Measurements from ENCODE around the gene SLX4IP.
"Not testable (repeated sequence)": the region's sequence is repeated elsewhere in the genome, so short reads cannot be mapped to it uniquely, and the experiment has no call there.

SLX4IP gene

GRCh38 chr20:10585308-10585707 is 150.2 kb downstream of the SLX4IP start:
- H3K4me1 ChIP-seq (ENCODE audit: low read depth, poor library complexity, severe bottlenecking): no peaks in the 10 kb centered on the region
- no peaks in the 10 kb centered on the region for H3K27me3 ChIP-seq (ENCODE audit: insufficient read depth, low read depth)
- H3K79me2 ChIP-seq (ENCODE audit: insufficient read depth, low read depth): no peaks in the 10 kb centered on the region
- H3K36me3 ChIP-seq (ENCODE audit: insufficient read depth): no peaks in the 10 kb centered on the region
- no peak overlapping the region for H3K27ac ChIP-seq
- no peak overlapping the region for H3K4me3 ChIP-seq (IDR thresholded peaks at IDR 0.05; ENCODE audit: insufficient read depth, low read depth, low read length)
- no peaks in the 10 kb centered on the region for H4K20me1 ChIP-seq (ENCODE audit: insufficient read depth)
- no peak overlapping the region for H3K4me2 ChIP-seq
- no peak for TF ChIP-seq CTCF (conservative IDR thresholded peaks at IDR 0.05; ENCODE audit: low read depth, low read length)
- H3K9ac ChIP-seq: no peak overlapping the region
- no peak overlapping the region for H2AFZ ChIP-seq (ENCODE audit: low read depth)

- no peak for TF ChIP-seq CTCF (conservative IDR thresholded peaks at IDR 0.05; ENCODE audit: low read depth, low read length)
- Histone ChIP-seq H3K4me1 (ENCODE audit: low read depth, poor library complexity, severe bottlenecking) (no peaks in the 10 kb centered on the region), H4K20me1 (ENCODE audit: insufficient read depth) (no peaks in the 10 kb centered on the region), H3K36me3 (ENCODE audit: insufficient read depth) (no peaks in the 10 kb centered on the region), H3K4me2 (no peak overlapping the region), H3K4me3 (IDR thresholded peaks at IDR 0.05; ENCODE audit: insufficient read depth, low read depth, low read length) (no peak overlapping the region), H3K27me3 (ENCODE audit: insufficient read depth, low read depth) (no peaks in the 10 kb centered on the region), H3K9ac (no peak overlapping the region), H2AFZ (ENCODE audit: low read depth) (no peak overlapping the region), H3K27ac (no peak overlapping the region), H3K79me2 (ENCODE audit: insufficient read depth, low read depth) (no peaks in the 10 kb centered on the region)
These were observed 151.2 kb downstream of the SLX4IP start for GRCh38 chr20:10586296-10586695.

GRCh38 chr20:10590446-10590845 is 155.3 kb downstream of the SLX4IP start:
- not testable (repeated sequence) for H3K79me2 ChIP-seq (ENCODE audit: insufficient read depth, low read depth); H3K4me2 ChIP-seq; H2AFZ ChIP-seq (ENCODE audit: low read depth); H3K27me3 ChIP-seq (ENCODE audit: insufficient read depth, low read depth); H4K20me1 ChIP-seq (ENCODE audit: insufficient read depth); H3K27ac ChIP-seq; H3K9ac ChIP-seq; H3K36me3 ChIP-seq (ENCODE audit: insufficient read depth); H3K4me1 ChIP-seq (ENCODE audit: low read depth, poor library complexity, severe bottlenecking); H3K4me3 ChIP-seq (IDR thresholded peaks at IDR 0.05; ENCODE audit: insufficient read depth, low read depth, low read length)

- H3K36me3 ChIP-seq (ENCODE audit: insufficient read depth): no peaks in the 10 kb centered on the region
- no peaks in the 10 kb centered on the region for H4K20me1 ChIP-seq (ENCODE audit: insufficient read depth)
- no peaks in the 10 kb centered on the region for H3K79me2 ChIP-seq (ENCODE audit: insufficient read depth, low read depth)
- no peaks in the 10 kb centered on the region for H3K27me3 ChIP-seq (ENCODE audit: insufficient read depth, low read depth)
- H3K4me3 ChIP-seq (IDR thresholded peaks at IDR 0.05; ENCODE audit: insufficient read depth, low read depth, low read length): no peak overlapping the region
- no peak overlapping the region for H3K9ac ChIP-seq
- TF ChIP-seq CTCF (conservative IDR thresholded peaks at IDR 0.05; ENCODE audit: low read depth, low read length): no peak
- no peak overlapping the region for H3K4me2 ChIP-seq
- H3K4me1 ChIP-seq (ENCODE audit: low read depth, poor library complexity, severe bottlenecking): no peaks in the 10 kb centered on the region
- H2AFZ ChIP-seq (ENCODE audit: low read depth): no peak overlapping the region
- no peak overlapping the region for H3K27ac ChIP-seq
These were observed 156.0 kb downstream of the SLX4IP start for GRCh38 chr20:10590950-10591671.

- H3K36me3 ChIP-seq (ENCODE audit: insufficient read depth): no peaks in the 10 kb centered on the region
- no peak overlapping the region for H2AFZ ChIP-seq (ENCODE audit: low read depth)
- H3K4me1 ChIP-seq (ENCODE audit: low read depth, poor library complexity, severe bottlenecking): no peaks in the 10 kb centered on the region
- H3K27ac ChIP-seq: no peak overlapping the region
- no peaks in the 10 kb centered on the region for H3K27me3 ChIP-seq (ENCODE audit: insufficient read depth, low read depth)
- H4K20me1 ChIP-seq (ENCODE audit: insufficient read depth): no peaks in the 10 kb centered on the region
- no peak overlapping the region for H3K4me2 ChIP-seq
- TF ChIP-seq CTCF (conservative IDR thresholded peaks at IDR 0.05; ENCODE audit: low read depth, low read length): no peak
- H3K4me3 ChIP-seq (IDR thresholded peaks at IDR 0.05; ENCODE audit: insufficient read depth, low read depth, low read length): no peak overlapping the region
- H3K79me2 ChIP-seq (ENCODE audit: insufficient read depth, low read depth): no peaks in the 10 kb centered on the region
- no peak overlapping the region for H3K9ac ChIP-seq
These were observed 156.9 kb downstream of the SLX4IP start for GRCh38 chr20:10591946-10592521.

Measured in KMS-11 (cell line).